ENCODE results near the gene BAHD1.

Gene BAHD1

DNA sequence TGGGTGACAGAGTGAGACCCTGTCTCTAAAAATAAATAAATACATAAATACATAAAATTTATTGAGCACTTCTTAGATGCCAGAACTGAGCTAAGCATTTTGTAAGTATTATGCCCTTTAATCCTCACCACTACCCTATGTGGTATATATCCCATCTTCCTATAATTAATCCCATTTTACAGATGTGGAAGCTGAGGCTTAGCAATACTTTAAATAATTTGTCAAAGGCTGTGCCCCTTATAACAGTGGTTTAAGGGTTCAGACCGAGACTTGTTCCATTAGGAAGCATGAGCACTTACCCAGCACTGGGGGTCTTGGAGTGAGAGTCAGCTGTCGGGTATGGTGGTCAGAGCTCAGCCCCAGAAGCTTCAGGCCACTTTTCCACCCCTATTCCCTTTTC is 22.5 kb downstream of the BAHD1 start:
- Histone ChIP-seq H3K4me1 (ENCODE audit: insufficient read depth, low read length, poor library complexity, severe bottlenecking) (no peaks in the 10 kb centered on the region), H3K36me3 (ENCODE audit: insufficient read depth, low read length) (peaks cover 86% of the 10 kb centered on the region; the same call in 1 of the 2 replicates), H2AFZ (ENCODE audit: low read length) (no peak overlapping the region), H3K27me3 (ENCODE audit: insufficient read depth, low read length, poor library complexity, severe bottlenecking) (no peaks in the 10 kb centered on the region), H3F3A (ENCODE audit: low read depth) (no peaks in the 10 kb centered on the region), H3K4me2 (ENCODE audit: low read depth, low read length, poor library complexity, severe bottlenecking) (no peak overlapping the region), H3K9me2 (replicated peaks; ENCODE audit: low read depth, low read length) (no peaks in the 10 kb centered on the region), H3K9ac (ENCODE audit: low read depth, low read length, poor library complexity, severe bottlenecking) (no peak overlapping the region), H3K4me3 (ENCODE audit: low read length, poor library complexity, severe bottlenecking) (no peak overlapping the region), H4K20me1 (ENCODE audit: insufficient read depth, low read length, poor library complexity, severe bottlenecking) (peaks cover 10% of the 10 kb centered on the region), H3K9me3 (ENCODE audit: insufficient read depth, low read depth, low read length) (no peaks in the 10 kb centered on the region), H3K79me2 (ENCODE audit: insufficient read depth, low read length) (peaks cover 38% of the 10 kb centered on the region; the same call in 1 of the 2 replicates)
- TF ChIP-seq, protein P1, sequence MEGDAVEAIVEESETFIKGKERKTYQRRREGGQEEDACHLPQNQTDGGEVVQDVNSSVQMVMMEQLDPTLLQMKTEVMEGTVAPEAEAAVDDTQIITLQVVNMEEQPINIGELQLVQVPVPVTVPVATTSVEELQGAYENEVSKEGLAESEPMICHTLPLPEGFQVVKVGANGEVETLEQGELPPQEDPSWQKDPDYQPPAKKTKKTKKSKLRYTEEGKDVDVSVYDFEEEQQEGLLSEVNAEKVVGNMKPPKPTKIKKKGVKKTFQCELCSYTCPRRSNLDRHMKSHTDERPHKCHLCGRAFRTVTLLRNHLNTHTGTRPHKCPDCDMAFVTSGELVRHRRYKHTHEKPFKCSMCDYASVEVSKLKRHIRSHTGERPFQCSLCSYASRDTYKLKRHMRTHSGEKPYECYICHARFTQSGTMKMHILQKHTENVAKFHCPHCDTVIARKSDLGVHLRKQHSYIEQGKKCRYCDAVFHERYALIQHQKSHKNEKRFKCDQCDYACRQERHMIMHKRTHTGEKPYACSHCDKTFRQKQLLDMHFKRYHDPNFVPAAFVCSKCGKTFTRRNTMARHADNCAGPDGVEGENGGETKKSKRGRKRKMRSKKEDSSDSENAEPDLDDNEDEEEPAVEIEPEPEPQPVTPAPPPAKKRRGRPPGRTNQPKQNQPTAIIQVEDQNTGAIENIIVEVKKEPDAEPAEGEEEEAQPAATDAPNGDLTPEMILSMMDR (conservative IDR thresholded peaks at IDR 0.05; ENCODE audit: low read length), result no peak
- no peak for TF ChIP-seq EZH2phosphoT487 (IDR thresholded peaks at IDR 0.05; ENCODE audit: borderline replicate concordance)

DNA sequence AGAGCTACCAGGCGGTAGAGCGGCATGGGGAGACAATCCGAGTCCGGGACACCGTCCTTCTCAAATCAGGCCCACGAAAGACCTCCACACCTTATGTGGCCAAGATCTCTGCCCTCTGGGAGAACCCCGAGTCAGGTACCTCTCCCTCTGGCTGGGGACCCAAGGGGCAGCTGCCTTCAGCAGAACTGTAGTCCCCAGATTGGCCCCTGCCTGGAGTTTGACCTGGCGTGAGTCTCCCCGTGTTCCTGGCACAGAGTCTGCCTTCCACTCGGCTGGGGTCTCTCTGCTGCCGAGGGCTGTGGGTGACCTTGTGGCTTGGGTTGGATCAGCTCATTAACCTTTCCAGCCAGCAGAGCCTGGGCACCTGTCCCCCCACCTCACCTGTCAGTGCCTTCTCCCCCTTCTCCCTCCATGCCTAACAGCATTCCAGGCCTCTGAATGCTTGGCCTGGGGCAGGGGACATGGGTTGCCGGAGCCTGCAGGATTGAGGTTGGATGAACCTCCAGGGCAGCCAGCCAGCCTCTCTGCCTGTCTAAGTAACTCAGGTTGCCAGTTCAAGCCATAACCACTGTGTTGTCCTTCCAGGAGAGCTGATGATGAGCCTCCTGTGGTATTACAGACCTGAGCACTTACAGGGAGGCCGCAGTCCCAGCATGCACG is 23.3 kb downstream of the BAHD1 start:
- H3K36me3 ChIP-seq (ENCODE audit: insufficient read depth, low read length), result peaks cover 82% of the 10 kb centered on the region; the same call in 1 of the 2 replicates
- peaks cover 3% of the 10 kb centered on the region; the same call in 1 of the 2 replicates for H3F3A ChIP-seq (ENCODE audit: low read depth)
- H3K27me3 ChIP-seq (ENCODE audit: insufficient read depth, low read length, poor library complexity, severe bottlenecking), result no peaks in the 10 kb centered on the region
- H3K9me3 ChIP-seq (ENCODE audit: insufficient read depth, low read depth, low read length), result no peaks in the 10 kb centered on the region
- peaks cover 4% of the 10 kb centered on the region for H4K20me1 ChIP-seq (ENCODE audit: insufficient read depth, low read length, poor library complexity, severe bottlenecking)
- no peak overlapping the region for H2AFZ ChIP-seq (ENCODE audit: low read length)
- H3K4me3 ChIP-seq (ENCODE audit: low read length, poor library complexity, severe bottlenecking), result no peak overlapping the region
- H3K4me1 ChIP-seq (ENCODE audit: insufficient read depth, low read length, poor library complexity, severe bottlenecking), result no peaks in the 10 kb centered on the region
- H3K9me2 ChIP-seq (replicated peaks; ENCODE audit: low read depth, low read length), result no peaks in the 10 kb centered on the region
- no peak for TF ChIP-seq EZH2phosphoT487 (IDR thresholded peaks at IDR 0.05; ENCODE audit: borderline replicate concordance)
- TF ChIP-seq, protein P1 (conservative IDR thresholded peaks at IDR 0.05; ENCODE audit: low read length), result no peak
- H3K9ac ChIP-seq (ENCODE audit: low read depth, low read length, poor library complexity, severe bottlenecking), result no peak overlapping the region
- H3K4me2 ChIP-seq (ENCODE audit: low read depth, low read length, poor library complexity, severe bottlenecking), result no peak overlapping the region
- H3K79me2 ChIP-seq (ENCODE audit: insufficient read depth, low read length), result peaks cover 32% of the 10 kb centered on the region; the same call in 1 of the 2 replicates

DNA sequence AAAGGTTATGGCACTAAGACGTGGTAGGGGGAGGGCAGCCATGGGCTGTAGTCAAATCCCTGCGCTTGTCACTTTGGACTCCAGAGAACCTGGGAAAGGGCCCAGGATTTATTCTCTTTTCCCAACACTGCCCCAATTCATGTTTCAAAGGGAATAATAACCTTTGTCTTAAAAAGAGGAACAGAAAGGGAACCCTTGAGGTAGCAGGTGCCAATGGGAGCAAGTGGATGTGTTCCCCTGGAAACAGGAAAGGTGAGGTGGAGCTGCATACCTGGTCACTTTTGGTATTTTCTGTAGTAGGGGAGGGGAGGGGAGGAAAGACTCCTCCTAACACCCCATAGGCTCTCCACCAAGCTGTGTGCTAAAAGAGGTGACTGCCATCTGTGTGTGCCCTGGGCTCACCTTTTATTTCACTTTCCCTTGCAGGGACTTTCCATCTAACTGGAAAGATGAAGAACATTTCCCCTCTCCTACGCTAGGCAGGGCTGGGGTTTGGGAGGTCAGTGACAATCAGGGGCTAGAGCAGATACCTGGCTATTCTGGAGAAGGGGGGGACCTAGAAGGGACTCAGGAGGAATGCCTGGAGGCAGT is 23.9 kb downstream of the BAHD1 start:
- H3K9ac ChIP-seq (ENCODE audit: low read depth, low read length, poor library complexity, severe bottlenecking), result no peak overlapping the region
- no peaks in the 10 kb centered on the region for H3K9me2 ChIP-seq (replicated peaks; ENCODE audit: low read depth, low read length)
- H3K36me3 ChIP-seq (ENCODE audit: insufficient read depth, low read length), result peaks cover 75% of the 10 kb centered on the region; the same call in 1 of the 2 replicates
- TF ChIP-seq, protein P1 (conservative IDR thresholded peaks at IDR 0.05; ENCODE audit: low read length), result no peak
- TF ChIP-seq EZH2phosphoT487 (IDR thresholded peaks at IDR 0.05; ENCODE audit: borderline replicate concordance), result no peak
- peaks cover 26% of the 10 kb centered on the region; the same call in 1 of the 2 replicates for H3K79me2 ChIP-seq (ENCODE audit: insufficient read depth, low read length)
- H2AFZ ChIP-seq (ENCODE audit: low read length), result no peak overlapping the region
- H3K9me3 ChIP-seq (ENCODE audit: insufficient read depth, low read depth, low read length), result no peaks in the 10 kb centered on the region
- no peak overlapping the region for H3K4me2 ChIP-seq (ENCODE audit: low read depth, low read length, poor library complexity, severe bottlenecking)
- no peaks in the 10 kb centered on the region for H3K27me3 ChIP-seq (ENCODE audit: insufficient read depth, low read length, poor library complexity, severe bottlenecking)
- no peak overlapping the region for H3K4me3 ChIP-seq (ENCODE audit: low read length, poor library complexity, severe bottlenecking)
- peaks cover 10% of the 10 kb centered on the region for H3F3A ChIP-seq (ENCODE audit: low read depth)
- H4K20me1 ChIP-seq (ENCODE audit: insufficient read depth, low read length, poor library complexity, severe bottlenecking), result peaks cover 3% of the 10 kb centered on the region
- no peaks in the 10 kb centered on the region for H3K4me1 ChIP-seq (ENCODE audit: insufficient read depth, low read length, poor library complexity, severe bottlenecking)

Data from Loucy (cell line).